Nephron (organoid): ENCODE measurements around the gene SCAMP2.

Experiments
- H3K27ac Mint-ChIP-seq, 3 experiments: 2 replicates each; pipeline ENCODE4 v1.8.0; 2020; ENCODE audit warnings: mixed read lengths in 3 of 3, mild to moderate bottlenecking in 2 of 3, moderate library complexity in 1 of 3
- H3K27me3 Mint-ChIP-seq: 2 replicates; pipeline ENCODE4 v1.8.0; 2021; ENCODE audit warnings: low read depth, mild to moderate bottlenecking, moderate library complexity, mixed read lengths
- H3K36me3 Mint-ChIP-seq: 2 replicates; pipeline ENCODE4 v1.8.0; 2020; ENCODE audit warnings: low read depth, mixed read lengths
- H3K4me1 Mint-ChIP-seq: 2 replicates; pipeline ENCODE4 v1.8.0; 2020; ENCODE audit warnings: mixed read lengths
- H3K4me3 Mint-ChIP-seq, 3 experiments: 2 replicates each; pipeline ENCODE4 v1.8.0; 2020; ENCODE audit warnings: mild to moderate bottlenecking in 3 of 3, mixed read lengths in 3 of 3, moderate library complexity in 2 of 3
- H3K9me3 Mint-ChIP-seq: 2 replicates; pipeline ENCODE4 v1.8.0; 2020; ENCODE audit warnings: mixed read lengths
- CTCF ChIP-seq, 3 experiments: fragments of 200-600 bp; sonication (generic); IDR thresholded peaks; one replicate each; pipeline ENCODE4 v1.5.0; 2021; ENCODE audit warnings: antibody characterized with exemption in 3 of 3; ENCODE audit not compliant: unreplicated experiment in 3 of 3

SCAMP2 gene

DNA sequence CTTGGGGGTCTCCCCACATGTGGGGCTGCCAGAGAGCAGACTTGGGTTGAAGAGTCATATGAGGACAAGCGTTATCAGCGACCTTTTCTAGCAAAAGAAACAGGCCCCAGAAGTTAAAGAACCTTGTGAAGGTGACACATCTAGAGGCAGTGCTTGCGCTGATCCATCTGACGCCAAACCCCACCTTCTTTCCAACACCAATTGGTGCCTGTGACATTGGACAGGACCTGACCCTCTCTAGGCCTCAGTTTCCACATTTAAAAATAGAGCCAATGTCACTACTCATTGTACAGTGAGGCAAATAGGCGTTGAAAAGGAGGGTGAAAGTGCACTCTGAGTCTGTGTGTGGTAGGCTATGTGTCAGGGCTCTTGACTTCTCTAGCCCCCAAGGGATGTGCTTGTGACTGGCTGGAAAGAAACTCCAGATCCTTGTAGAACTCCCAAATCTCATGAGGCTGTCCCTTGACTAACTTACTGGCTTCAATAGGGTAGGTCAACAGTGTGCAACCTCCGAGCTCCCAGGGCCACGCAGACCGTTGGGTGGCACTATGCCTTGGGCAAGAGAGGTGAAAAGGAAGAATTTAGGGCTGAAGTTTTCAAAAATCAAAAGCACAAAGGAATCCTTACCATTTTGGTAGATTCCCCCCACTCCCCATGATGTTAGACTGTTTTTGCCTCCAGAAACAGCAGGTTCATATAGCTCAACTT, 34.2 kb upstream of the SCAMP2 start:
- peaks cover 23% of the 10 kb centered on the region for H3K4me1 Mint-ChIP-seq
- no peak for TF ChIP-seq CTCF (IDR thresholded peaks at IDR 0.05; ENCODE audit: unreplicated experiment in 3 of 3)
- H3K27ac Mint-ChIP-seq: peak overlapping the region; percentile 92 to 98 (median 97)
- H3K36me3 Mint-ChIP-seq: peaks cover 40% of the 10 kb centered on the region
- no peaks in the 10 kb centered on the region for H3K9me3 Mint-ChIP-seq
- peaks cover 3% of the 10 kb centered on the region for H3K27me3 Mint-ChIP-seq
- peak overlapping the region; percentile 94 to 98 (median 94) for H3K4me3 Mint-ChIP-seq

DNA sequence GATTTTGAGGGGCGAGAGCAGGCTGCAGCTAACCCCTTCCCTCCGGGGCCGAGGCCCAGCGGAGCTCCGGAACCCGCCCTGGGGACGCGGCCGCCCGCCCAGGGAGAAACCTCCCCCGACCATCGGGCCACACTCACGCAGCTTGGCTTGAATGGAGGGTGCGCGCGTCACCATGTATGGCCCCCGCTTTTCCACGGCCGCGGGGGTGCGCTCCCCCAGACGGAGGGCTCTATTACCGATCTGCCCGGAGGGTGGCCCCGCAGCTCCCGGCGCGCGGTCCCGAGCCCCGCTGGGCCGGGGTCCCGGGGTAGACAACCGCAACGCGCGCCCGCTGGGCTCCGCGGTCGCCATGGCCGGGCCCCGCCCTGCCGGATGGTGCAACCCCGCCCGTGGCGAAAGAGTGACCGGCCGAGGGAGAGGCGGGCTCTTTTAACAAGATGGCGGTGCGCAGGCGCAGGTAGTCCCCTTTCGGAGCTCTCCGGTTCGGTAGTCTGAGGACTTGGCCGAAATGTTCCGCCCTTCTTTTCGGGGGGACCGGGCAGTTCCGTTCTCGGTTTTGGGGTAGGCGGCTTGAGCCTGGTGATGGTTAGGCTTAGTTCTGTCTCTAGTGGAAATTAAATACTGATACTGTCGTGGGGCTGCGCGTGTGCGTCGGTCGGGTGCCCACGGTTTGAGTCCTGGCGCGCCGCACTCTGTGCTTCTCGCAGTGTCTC, 33.4 kb upstream of the SCAMP2 start, which contains the start of gene FAM219B:
Gene FAM219B, minus strand, starts transcription at position 402 of the 713 bp plus-strand sequence. Its CDS starts 51 bp downstream, at position 351.
- H3K27ac Mint-ChIP-seq: peak within 1 kb of the TSS; percentile 96 to 98 (median 97)
- TF ChIP-seq CTCF (IDR thresholded peaks at IDR 0.05; ENCODE audit: unreplicated experiment in 3 of 3): no peak
- H3K4me1 Mint-ChIP-seq: peaks cover 23% of the 10 kb centered on the region

GRCh38 chr15:74906067-74906449, 32.9 kb upstream of the SCAMP2 start:
- Mint-ChIP-seq H3K36me3 (peaks cover 44% of the 10 kb centered on the region), H3K9me3 (no peaks in the 10 kb centered on the region), H3K27me3 (peaks cover 3% of the 10 kb centered on the region), H3K4me1 (peaks cover 23% of the 10 kb centered on the region), H3K4me3 (peak overlapping the region; percentile 87 to 98 (median 94)), H3K27ac (peak overlapping the region; percentile 96 to 97 (median 96))
- TF ChIP-seq CTCF (IDR thresholded peaks at IDR 0.05; ENCODE audit: unreplicated experiment in 3 of 3): no peak

More for the DNA sequence above, 33.4 kb upstream of the SCAMP2 start, which contains the start of gene FAM219B:
- peaks cover 3% of the 10 kb centered on the region for H3K27me3 Mint-ChIP-seq
- H3K9me3 Mint-ChIP-seq: no peaks in the 10 kb centered on the region
- peaks cover 45% of the 10 kb centered on the region for H3K36me3 Mint-ChIP-seq
- H3K4me3 Mint-ChIP-seq: peak within 1 kb of the TSS; percentile 94 to 98 (median 94)

- peak overlapping the region; percentile 96 to 97 (median 96) for H3K27ac Mint-ChIP-seq
- peaks cover 3% of the 10 kb centered on the region for H3K27me3 Mint-ChIP-seq
- peak overlapping the region; percentile 87 to 98 (median 94) for H3K4me3 Mint-ChIP-seq
- H3K4me1 Mint-ChIP-seq: peaks cover 23% of the 10 kb centered on the region
- no peaks in the 10 kb centered on the region for H3K9me3 Mint-ChIP-seq
- no peak for TF ChIP-seq CTCF (IDR thresholded peaks at IDR 0.05; ENCODE audit: unreplicated experiment in 3 of 3)
- H3K36me3 Mint-ChIP-seq: peaks cover 52% of the 10 kb centered on the region
Measured at GRCh38 chr15:74904190-74904805, 31.1 kb upstream of the SCAMP2 start.

DNA sequence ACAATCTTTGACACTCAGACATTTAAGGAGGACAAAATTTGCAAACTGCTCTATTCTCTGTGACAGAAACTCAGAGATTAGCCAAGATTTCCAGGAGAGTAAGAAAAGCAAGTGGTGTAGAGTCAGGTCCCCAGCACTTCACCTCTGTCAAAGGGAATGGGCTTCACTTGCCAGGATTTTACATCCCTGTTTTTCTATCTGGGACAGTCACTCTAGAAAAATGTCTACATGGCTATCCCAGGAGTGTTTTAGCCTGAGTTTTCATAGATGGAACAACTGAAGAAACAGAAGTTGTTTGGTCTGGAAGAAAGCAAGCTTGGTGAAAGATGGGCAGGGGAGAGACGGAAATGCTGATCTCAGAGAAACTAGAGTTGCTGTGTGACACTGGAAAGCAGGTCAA, 30.5 kb upstream of the SCAMP2 start:
- Mint-ChIP-seq H3K27ac (peak overlapping the region; percentile 8 to 68 (median 54)), H3K36me3 (peaks cover 48% of the 10 kb centered on the region), H3K9me3 (no peaks in the 10 kb centered on the region), H3K4me1 (peaks cover 23% of the 10 kb centered on the region), H3K4me3 (peak overlapping the region; percentile 66 to 83 (median 75)), H3K27me3 (peaks cover 3% of the 10 kb centered on the region)
- TF ChIP-seq CTCF (IDR thresholded peaks at IDR 0.05; ENCODE audit: unreplicated experiment in 3 of 3): no peak
